IPS-18a (cell line): ENCODE results near the gene B3GNT2.
"Not testable (repeated sequence)": the region's sequence is repeated elsewhere in the genome, so short reads cannot be mapped to it uniquely, and the experiment has no call there.

Experiments used
- H3K27ac ChIP-seq: one replicate; pipeline ENCODE4 v1.5.1; 2013; ENCODE audit warnings: low read length
- H3K27me3 ChIP-seq: one replicate; pipeline ENCODE4 v1.6.1; 2013; ENCODE audit warnings: mild to moderate bottlenecking, low read length; ENCODE audit not compliant: control insufficient read depth, insufficient read depth
- H3K36me3 ChIP-seq: one replicate; pipeline ENCODE4 v1.6.1; 2013; ENCODE audit warnings: low read depth, low read length; ENCODE audit not compliant: control insufficient read depth
- H3K4me1 ChIP-seq: one replicate; pipeline ENCODE4 v1.6.1; 2013; ENCODE audit warnings: low read depth, low read length; ENCODE audit not compliant: control insufficient read depth
- H3K4me3 ChIP-seq: one replicate; pipeline ENCODE4 v1.5.1; 2013; ENCODE audit warnings: low read length
- H3K9ac ChIP-seq: one replicate; pipeline ENCODE4 v1.6.1; 2013; ENCODE audit warnings: mild to moderate bottlenecking, low read length, moderate library complexity
- H3K9me3 ChIP-seq: one replicate; pipeline ENCODE4 v1.6.1; 2013; ENCODE audit warnings: low read depth, low read length; ENCODE audit not compliant: control insufficient read depth

The B3GNT2 gene, protein sequence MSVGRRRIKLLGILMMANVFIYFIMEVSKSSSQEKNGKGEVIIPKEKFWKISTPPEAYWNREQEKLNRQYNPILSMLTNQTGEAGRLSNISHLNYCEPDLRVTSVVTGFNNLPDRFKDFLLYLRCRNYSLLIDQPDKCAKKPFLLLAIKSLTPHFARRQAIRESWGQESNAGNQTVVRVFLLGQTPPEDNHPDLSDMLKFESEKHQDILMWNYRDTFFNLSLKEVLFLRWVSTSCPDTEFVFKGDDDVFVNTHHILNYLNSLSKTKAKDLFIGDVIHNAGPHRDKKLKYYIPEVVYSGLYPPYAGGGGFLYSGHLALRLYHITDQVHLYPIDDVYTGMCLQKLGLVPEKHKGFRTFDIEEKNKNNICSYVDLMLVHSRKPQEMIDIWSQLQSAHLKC

DNA sequence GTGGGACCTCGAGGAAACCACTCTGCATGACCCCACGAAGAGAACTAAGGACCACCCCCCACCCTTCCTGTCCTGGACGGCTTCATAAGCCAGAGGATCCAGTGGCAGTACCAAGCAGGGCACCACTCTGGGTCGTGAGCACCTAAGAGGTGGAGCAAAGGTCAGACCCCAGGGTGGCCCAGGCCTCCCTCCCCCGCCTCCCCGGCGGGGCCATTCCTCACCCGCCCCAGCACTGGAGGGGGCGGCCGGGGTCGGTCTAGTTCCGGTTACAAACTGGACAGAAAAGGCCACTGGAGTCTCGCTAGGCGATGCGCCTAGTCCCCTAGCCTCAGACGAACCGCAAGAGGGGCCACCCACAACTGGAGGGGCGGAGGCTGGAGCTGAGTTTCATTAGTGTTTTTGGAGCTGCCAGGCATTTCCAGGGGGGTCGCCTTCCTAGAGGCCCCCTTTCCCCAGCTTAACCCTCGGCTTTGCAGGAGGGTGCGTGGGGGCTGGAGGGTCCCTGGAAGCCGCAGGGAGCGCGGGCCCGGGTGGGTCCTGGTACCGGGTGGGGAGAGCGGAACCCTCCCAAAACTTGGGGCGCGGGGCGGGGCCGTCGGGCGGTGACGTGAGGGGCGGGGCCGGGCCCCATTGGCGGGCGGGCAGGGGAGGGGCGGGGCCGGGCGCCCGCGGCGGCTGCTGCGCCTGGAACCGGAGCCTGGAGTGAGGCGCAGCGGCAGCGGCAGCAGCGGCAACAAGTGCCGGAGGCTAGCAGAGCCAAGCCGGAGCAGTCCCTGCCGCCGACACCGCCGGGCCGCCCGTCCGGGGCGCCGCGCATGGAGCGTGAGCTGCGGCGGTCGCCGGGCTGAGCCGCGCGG, at the start of gene B3GNT2:
B3GNT2 (plus strand) TSS at position 695 of the 857 bp plus-strand sequence. CDS start 26,106 bp downstream, outside the sequence.
- Histone ChIP-seq H3K27me3 (no peaks in the 10 kb centered on the region), H3K4me3 (peak within 1 kb of the TSS; percentile 86), H3K9ac (peak within 1 kb of the TSS; percentile 68), H3K4me1 (peaks cover 16% of the 10 kb centered on the region), H3K27ac (no peak within 1 kb of the TSS), H3K36me3 (no peaks in the 10 kb centered on the region), H3K9me3 (no peaks in the 10 kb centered on the region)

DNA sequence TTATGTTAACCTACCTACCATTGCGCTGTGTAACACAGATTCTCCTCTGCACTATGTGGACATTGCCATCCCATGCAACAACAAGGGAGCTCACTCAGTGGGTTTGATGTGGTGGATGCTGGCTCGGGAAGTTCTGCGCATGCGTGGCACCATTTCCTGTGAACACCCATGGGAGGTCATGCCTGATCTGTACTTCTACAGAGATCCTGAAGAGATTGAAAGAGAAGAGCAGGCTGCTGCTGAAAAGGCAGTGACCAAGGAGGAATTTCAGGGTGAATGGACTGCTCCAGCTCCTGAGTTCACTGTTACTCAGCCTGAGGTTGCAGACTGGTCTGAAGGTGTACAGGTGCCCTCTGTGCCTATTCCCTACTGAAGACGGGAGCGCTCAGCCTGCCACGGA, 49.1 kb upstream of the B3GNT2 start:
- not testable (repeated sequence) for H3K36me3 ChIP-seq, H3K27ac ChIP-seq, H3K9me3 ChIP-seq, H3K4me3 ChIP-seq, H3K27me3 ChIP-seq, H3K9ac ChIP-seq
- peaks cover 11% of the 10 kb centered on the region for H3K4me1 ChIP-seq

DNA sequence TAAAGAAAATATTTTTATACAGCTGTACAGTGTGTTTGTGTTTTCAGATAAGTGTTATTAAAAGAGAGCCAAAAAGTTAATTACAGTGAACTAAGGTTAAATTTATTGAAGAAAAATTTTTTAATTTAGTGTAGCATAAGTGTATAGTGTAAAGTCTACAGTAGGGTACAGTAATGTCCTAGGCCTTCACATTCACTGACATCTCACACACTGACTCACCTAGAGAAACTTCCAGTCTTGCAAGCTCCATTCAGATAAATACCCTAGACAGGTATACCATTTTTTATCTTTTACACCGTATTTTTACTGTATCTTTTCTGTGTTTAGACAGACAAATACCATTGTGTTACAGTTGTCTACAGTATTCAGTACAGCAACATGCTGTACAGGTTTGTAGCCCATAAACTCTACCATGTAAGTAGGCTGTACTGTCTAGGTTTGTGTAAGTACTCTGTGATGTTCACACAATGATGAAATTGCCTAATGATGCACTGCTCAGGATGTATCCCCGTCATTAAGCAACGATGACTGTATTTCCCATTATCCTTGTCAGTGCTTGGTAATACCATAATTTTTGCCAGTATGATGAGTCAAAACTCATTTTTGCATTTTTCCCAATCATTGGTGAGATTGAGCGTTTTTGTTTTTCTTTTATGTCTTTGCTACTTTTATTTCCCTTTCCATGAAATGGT, 48.2 kb upstream of the B3GNT2 start:
- H3K27ac ChIP-seq, result no peak overlapping the region
- no peaks in the 10 kb centered on the region for H3K9me3 ChIP-seq
- H3K27me3 ChIP-seq, result no peaks in the 10 kb centered on the region
- H3K36me3 ChIP-seq, result no peaks in the 10 kb centered on the region
- H3K4me3 ChIP-seq, result no peak overlapping the region
- H3K9ac ChIP-seq, result no peak overlapping the region
- H3K4me1 ChIP-seq, result peaks cover 11% of the 10 kb centered on the region

DNA sequence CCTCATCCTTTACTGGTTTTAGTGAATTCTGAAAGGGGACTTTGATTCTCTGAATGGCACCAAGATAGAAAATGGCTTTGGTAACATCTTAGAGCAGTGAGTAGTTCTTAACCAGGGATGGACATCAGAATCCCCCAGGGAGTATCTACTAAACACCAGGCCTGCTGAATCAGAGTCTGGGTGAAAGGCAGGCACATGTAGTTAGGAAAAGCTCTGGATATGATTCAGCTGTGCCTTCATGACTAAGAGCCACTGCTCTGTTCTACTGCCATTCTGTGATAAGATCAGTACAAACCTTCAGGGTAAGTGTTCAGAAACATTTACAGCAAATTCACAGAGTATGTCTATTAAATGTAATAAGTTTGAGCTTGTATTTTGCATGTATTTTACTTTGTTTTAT, 46.2 kb upstream of the B3GNT2 start:
- Histone ChIP-seq H3K9me3 (no peaks in the 10 kb centered on the region), H3K27ac (no peak overlapping the region), H3K9ac (no peak overlapping the region), H3K4me3 (no peak overlapping the region), H3K27me3 (no peaks in the 10 kb centered on the region), H3K4me1 (peaks cover 11% of the 10 kb centered on the region), H3K36me3 (no peaks in the 10 kb centered on the region)

DNA sequence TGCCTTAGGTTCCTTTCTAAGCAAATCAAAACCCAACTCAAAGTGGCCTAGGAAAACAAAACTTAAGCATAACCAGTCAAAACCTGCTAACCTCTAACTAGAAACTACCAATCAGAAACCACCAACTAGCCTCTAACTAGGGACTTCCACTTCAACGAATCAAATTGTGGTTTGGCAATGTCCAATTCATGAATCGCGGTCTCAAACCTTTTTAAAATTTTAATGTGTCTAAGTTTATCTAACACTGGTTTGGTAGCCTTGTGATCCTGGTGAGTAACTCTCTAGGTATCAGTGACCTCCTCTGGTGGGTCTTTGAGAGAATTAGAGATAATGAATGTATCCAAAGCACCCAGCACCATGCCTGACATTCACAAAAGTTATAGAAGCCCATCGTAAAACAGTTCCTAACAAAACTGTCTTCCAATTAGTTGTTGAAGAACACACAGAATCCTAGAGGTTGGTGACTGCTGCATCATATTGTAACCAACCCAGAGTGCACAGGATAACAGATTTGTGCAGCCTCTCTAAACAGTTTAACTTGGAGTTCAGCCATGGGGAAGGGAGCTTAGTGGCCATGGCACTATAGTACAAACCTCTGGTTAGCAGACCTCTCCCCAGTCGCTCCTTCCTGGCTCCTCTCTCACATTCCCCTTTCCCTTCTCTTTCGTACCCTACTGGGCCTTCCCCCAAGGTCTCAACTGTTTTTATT, 45.2 kb upstream of the B3GNT2 start:
- H3K9ac ChIP-seq, result no peak overlapping the region
- no peaks in the 10 kb centered on the region for H3K9me3 ChIP-seq
- no peak overlapping the region for H3K4me3 ChIP-seq
- H3K36me3 ChIP-seq, result no peaks in the 10 kb centered on the region
- peaks cover 11% of the 10 kb centered on the region for H3K4me1 ChIP-seq
- no peaks in the 10 kb centered on the region for H3K27me3 ChIP-seq
- no peak overlapping the region for H3K27ac ChIP-seq

DNA sequence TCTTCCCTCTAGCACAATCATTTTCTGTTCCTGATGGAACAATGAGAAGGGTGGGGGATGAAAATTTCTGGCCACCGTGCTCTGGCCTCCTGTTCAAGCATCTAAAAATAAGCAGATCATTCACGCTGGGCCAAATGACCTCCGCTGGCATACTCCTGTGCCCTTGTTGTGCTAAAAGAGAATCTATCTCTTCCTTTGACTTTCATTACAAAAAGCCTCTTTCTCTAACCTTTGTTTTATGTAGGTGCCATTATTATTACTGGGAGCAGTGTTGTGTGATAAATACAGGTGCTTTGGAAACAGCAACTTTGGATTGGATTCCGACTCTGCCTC, 44.6 kb upstream of the B3GNT2 start:
- Histone ChIP-seq H3K36me3 (no peaks in the 10 kb centered on the region), H3K4me3 (no peak overlapping the region), H3K27ac (no peak overlapping the region)

DNA sequence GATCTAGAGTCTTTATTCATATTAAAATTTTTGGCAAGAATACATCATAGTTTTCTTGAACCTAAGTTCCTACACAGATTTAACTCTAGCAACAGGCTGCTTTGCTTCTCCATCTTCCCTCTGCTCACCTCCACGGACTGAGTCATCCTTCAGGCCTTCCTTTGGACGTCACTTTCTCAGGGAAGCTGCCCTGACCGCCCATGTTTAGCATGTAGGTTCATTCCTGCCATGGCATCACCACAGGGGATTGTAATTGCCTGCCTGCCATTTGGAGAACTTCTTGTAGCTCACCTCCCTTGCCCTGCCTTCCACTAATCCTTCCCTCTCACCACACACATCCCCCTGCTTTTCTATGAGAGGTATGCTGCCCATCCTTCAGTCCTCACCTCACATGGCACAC, 43.9 kb upstream of the B3GNT2 start:
- Histone ChIP-seq H3K36me3 (no peaks in the 10 kb centered on the region), H3K4me1 (peaks cover 16% of the 10 kb centered on the region), H3K9me3 (no peaks in the 10 kb centered on the region), H3K27me3 (no peaks in the 10 kb centered on the region), H3K9ac (no peak overlapping the region), H3K27ac (no peak overlapping the region), H3K4me3 (no peak overlapping the region)

More for the DNA sequence above, 44.6 kb upstream of the B3GNT2 start:
- no peaks in the 10 kb centered on the region for H3K9me3 ChIP-seq
- H3K27me3 ChIP-seq, result no peaks in the 10 kb centered on the region
- no peak overlapping the region for H3K9ac ChIP-seq
- peaks cover 11% of the 10 kb centered on the region for H3K4me1 ChIP-seq

DNA sequence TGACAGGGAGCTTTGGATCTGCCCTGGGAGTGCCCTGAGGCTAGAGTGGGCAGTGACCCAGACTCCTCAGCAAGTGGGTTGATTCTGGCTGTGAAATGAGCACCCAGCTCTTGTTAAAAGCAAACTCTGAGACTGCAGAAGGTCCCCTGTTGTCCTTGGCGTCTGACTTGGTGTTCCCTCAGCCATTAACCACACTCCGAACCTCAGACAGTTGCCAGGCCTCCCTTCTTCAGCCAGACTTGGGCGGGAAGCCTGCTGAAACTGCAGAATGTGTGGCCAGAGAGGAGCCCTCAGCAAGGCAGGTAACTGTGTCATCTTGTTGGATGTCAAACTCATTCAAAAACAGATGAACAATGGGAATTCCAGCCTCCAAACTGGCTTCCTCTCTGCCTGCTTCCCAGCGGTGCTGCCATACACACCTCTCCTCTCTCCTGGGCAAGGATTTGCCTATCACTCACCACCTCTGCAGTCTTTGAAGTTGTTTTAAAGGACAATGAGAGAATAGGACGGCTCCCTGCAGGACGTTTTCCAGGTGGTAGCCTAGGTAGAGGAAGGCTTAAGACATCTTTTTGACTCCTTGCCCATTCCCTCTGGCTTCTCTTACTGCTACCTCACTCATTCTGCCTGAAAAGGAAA, 38.9 kb upstream of the B3GNT2 start:
- Histone ChIP-seq H3K27ac (no peak overlapping the region), H3K27me3 (no peaks in the 10 kb centered on the region), H3K9ac (no peak overlapping the region)

DNA sequence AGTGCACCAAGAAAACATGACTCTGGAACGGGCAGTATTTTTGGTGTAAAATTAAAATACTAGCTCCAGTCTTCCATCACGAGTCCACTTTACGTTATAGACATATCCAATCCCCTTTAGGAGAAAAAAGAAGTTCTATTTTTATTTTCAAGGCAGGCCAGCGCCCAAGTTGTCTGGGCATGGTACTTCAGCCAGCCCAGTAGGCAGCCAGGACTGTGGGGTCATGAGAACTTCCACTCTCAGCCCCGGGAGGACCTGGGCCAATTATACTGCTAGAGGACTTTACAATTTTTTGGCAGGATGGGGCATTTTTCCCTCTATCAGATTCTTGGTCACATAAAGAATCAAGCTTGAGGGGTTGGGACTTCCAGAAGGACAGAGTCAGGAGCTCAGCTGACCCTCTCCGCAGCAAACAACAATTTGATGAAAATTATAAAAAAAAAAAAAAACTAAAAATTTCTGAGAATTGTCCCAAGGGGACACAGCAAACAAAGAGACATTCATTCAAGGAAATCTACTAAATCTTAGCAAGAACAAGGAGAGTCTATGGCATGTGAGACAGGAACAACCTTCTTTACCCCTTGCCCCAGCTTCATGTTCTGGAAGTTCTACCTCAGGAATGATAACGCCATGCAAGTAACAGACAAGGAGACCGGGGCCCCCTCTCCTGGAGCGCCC, 37.3 kb upstream of the B3GNT2 start:
- Histone ChIP-seq H3K36me3 (no peaks in the 10 kb centered on the region), H3K27me3 (no peaks in the 10 kb centered on the region), H3K9me3 (no peaks in the 10 kb centered on the region), H3K4me3 (no peak overlapping the region), H3K27ac (no peak overlapping the region), H3K9ac (no peak overlapping the region), H3K4me1 (peaks cover 13% of the 10 kb centered on the region)

More for the DNA sequence above, 38.9 kb upstream of the B3GNT2 start:
- H3K9me3 ChIP-seq, result no peaks in the 10 kb centered on the region
- no peaks in the 10 kb centered on the region for H3K36me3 ChIP-seq
- H3K4me3 ChIP-seq, result no peak overlapping the region
- peaks cover 10% of the 10 kb centered on the region for H3K4me1 ChIP-seq

DNA sequence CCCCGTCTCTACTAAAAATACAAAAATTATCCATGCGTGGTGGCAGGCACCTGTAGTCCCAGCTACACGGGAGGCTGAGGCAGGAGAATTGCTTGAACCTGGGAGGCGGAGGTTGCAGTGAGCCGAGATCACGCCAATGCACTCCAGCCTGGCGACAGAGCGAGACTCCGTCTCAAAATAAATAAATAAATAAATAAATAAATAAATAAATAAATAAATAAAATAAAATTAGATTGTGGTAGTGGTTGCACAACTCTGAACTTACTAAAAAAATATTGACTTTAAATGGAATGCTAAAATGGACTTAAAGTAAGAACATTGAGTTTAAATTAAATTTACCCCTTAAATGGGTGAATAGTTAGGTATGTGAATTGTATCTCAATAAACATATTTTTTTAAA, 35.2 kb upstream of the B3GNT2 start:
- not testable (repeated sequence) for H3K4me3 ChIP-seq, H3K27me3 ChIP-seq, H3K9ac ChIP-seq, H3K27ac ChIP-seq, H3K36me3 ChIP-seq, H3K9me3 ChIP-seq
- H3K4me1 ChIP-seq, result peaks cover 19% of the 10 kb centered on the region
